Measurements from ENCODE around the gene PRKAG3.

The PRKAG3 gene

DNA sequence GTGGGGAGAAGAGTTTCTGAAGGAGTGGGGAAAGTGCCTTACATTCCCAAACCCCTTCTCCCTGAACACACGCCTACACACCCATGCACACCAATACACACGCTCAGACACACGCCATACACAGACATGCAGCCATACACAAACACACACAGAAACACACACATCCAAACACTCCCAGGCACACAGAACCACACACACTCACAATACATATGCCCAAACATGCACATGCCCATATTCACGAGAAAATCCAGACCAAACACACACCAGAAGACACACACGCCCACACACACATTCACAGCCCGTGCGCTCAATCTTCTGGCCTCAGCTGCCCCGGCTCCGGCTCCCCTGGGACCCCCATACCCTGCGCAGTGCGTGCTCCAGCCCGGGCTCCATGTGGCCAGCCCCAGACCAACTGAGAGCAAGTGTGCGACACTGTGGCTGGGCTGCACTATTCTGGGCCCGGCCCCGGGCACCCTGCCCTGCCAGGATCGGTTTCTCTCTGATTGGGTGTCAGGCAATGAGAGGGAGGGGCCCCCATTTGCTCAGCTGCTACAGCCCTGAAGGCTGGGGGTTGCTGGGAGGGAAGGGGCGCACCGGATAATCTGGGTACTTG lies at the start of gene PRKAG3:
TSS of gene PRKAG3 (minus strand) at position 426 of the 613 bp plus-strand sequence.
- no peak for DNase-seq (ENCODE audit: extremely low read depth in 1 of 2, low read depth in 1 of 2)

DNA sequence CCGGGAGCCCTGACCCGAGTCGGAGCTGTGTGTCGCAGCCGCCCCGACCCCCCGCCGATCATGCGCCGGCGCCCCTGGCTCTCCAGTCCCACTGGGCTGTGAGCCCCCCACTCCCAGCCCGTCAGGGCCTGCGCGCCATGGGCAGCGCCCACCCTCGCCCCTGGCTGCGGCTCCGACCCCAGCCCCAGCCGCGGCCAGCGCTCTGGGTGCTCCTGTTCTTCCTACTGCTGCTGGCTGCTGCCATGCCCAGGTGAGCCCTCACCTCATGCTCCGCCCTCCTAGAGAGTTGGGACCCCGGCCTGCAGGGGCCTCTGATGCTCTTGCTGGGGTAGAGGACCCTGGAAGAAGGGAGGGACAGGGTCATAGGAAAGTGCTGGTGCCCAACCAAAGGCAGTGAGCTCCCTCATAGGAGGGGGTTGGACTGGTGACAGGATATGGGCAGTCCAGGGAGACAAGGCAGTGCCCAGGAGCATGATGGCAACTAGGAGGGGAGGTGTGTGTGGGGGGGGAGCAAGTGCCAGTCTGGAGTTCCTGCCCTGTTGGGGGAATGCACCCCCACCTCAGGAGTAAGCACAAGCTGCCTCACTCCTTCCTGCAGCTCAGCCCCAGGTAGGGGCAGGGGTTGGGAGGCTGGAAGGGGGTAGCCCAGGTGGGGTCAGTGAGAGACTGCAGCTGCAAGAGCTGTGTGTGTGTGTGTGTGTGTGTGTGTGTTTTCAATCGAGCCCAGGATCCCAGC lies 49.4 kb upstream of the PRKAG3 start:
- DNase-seq (ENCODE audit: extremely low read depth in 1 of 2, low read depth in 1 of 2), result no peak

DNA sequence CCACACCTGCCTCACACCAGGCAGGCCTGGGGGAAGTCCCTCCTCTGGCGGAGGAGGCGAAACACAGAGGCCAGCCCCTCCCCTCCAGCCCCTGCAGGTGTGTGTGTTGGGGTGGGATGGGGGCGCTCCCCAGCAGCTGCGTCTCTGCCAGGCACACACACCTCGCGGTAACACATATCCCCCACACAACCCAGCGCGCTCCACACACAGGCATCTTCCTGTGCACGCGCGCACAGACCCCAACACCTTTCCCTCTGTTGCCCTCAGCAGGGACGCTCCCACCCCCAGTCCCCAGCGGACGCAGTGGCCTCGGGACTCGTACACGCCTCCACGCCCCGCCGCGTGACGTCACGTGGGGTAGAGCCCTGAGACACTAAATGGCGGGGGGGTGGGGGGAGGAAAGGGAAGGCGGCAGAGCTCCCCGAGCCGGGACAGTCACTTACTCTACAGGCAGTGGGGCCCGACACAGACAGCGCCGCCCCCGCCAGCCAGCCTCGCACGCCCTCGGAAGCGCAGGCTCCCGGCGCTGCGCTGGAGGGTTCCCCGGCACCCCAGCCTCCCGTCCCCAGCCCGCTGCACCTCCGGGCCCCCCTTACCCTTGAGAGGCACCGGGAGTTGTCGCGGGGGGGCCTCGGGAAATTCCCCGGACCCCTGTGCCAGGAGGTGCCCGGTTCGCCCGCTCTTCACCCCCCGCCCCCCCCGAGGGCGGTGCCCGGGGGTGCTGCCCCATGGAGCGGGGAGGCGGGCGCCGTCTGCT lies 48.7 kb upstream of the PRKAG3 start, which contains the start of gene WNT10A:
TSS of gene WNT10A (plus strand) at position 751 of the 757 bp plus-strand sequence. CDS start 144 bp downstream, outside the sequence.
- peak; percentile 73 to 76 for DNase-seq (ENCODE audit: extremely low read depth in 1 of 2, low read depth in 1 of 2)

- DNase-seq (ENCODE audit: extremely low read depth in 1 of 2, low read depth in 1 of 2), result no peak
These were observed 48.1 kb upstream of the PRKAG3 start for GRCh38 chr2:218879776-218880101.

DNA sequence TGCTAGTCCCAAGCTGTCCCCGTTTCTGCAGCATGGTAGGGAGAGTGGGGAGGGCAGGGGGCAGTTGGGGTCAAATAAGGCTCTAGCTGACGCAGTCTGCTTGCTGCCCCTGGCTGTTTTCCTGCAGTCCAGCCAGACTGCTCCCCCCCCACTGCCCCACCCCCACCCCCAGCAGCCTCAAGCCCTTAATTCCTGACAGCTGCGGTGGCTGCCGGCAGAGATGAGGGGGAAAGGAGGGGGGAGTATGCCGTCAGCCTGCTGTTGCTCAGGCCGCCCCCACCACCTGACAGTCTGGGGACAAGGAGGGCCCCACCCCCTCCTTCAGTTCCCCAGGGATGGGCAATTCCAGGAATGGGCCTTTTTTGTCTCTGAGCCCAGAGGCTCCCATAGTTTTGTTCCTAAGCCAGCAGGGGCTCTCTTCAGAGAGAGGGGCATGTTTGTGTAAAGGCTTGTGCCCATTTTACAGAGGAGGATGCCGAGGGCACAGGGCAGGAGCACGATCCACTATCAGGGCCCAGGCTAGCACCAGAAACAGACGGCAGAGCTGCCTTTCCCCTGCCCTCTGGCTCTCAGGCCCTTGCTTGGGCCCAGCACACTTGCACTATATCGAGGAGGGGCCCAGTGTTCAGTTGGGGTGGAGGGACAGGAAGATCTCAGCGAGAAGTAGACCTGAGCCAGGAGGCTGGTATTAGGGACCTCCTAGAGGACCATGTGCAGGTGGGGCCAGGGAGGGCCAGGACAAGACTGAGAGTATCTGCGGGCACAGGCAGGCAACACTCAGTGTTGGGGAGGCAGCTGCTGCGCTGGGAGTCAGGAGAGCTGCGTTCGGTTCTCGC lies 47.5 kb upstream of the PRKAG3 start:
- DNase-seq (ENCODE audit: extremely low read depth in 1 of 2, low read depth in 1 of 2), result no peak

DNA sequence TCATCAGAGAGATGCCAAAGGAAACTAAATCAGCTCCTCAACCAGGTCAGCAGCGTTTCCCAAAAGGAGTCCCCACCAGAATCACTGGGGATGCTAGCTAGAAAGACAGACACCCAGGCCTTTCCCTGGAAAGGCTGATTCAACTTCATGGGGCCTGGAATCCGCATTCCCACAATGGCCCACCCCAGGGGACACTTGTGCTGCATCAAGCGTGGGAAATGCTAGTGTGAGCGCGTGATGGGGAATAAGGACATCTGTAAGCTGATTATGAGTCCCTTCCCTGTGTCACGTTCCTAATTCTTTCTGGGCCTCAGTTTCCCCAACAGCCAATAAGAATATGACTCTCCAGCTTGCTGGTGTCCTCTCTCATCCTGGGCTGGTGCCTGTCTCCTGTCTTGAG lies 46.9 kb upstream of the PRKAG3 start:
- no peak for DNase-seq (ENCODE audit: extremely low read depth in 1 of 2, low read depth in 1 of 2)

GRCh38 chr2:218877891-218878290 lies 46.3 kb upstream of the PRKAG3 start:
- no peak for DNase-seq (ENCODE audit: extremely low read depth in 1 of 2, low read depth in 1 of 2)

DNA sequence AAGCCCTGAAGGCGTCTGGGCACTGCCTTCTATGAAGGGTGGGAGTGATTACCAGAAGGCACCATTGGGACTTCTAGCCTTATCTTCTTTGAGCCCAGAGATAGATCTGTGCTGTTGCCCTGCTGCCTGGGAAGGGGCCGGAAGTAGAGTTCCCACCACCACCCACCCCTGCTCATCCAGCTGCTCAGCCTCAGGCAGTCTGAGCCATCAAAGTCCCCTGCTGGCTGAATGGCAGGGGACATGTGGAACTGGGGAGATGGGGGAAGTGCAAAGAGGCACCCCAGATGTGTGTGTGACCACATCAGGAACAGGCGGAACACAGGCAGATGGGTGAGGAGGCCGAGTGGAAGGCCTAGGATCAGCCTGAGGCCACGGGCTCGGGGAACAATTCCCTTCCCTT lies 45.7 kb upstream of the PRKAG3 start:
- DNase-seq (ENCODE audit: extremely low read depth in 1 of 2, low read depth in 1 of 2), result no peak

DNA sequence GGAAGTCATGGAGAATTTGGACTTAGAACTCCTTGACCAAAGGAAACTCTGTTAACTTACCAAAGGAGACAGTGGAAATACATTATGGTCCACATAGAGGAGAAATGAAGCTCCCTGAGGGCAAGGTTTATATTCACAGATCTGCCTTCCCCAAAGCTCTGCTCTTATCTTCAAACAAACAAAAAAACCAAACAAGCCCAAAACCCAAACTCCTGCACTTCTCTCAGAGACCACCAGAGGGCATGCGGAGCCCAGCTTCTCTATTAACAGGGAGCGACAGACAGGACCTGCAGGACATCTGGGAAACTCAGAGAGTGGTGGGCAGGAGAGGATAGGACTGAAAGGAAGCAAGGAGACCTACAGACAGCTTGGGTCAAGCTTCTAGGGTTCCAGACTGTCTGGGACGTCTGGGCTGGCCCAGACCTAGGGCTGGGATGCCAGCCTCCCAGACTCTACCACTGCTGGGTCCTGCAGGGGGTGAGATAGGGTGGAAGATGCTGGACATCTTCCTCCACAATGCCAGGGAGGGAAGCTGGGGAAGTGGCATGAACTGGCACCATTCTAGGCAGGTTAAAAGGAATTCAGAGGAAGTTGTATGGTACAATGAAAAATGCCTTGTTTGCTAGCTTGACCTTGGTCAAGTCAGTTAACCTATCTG lies 45.1 kb upstream of the PRKAG3 start:
- DNase-seq (ENCODE audit: extremely low read depth in 1 of 2, low read depth in 1 of 2), result peak; percentile 46 to 55

- no peak for DNase-seq (ENCODE audit: extremely low read depth in 1 of 2, low read depth in 1 of 2)
These were observed 44.2 kb upstream of the PRKAG3 start for GRCh38 chr2:218875692-218876246.

DNA sequence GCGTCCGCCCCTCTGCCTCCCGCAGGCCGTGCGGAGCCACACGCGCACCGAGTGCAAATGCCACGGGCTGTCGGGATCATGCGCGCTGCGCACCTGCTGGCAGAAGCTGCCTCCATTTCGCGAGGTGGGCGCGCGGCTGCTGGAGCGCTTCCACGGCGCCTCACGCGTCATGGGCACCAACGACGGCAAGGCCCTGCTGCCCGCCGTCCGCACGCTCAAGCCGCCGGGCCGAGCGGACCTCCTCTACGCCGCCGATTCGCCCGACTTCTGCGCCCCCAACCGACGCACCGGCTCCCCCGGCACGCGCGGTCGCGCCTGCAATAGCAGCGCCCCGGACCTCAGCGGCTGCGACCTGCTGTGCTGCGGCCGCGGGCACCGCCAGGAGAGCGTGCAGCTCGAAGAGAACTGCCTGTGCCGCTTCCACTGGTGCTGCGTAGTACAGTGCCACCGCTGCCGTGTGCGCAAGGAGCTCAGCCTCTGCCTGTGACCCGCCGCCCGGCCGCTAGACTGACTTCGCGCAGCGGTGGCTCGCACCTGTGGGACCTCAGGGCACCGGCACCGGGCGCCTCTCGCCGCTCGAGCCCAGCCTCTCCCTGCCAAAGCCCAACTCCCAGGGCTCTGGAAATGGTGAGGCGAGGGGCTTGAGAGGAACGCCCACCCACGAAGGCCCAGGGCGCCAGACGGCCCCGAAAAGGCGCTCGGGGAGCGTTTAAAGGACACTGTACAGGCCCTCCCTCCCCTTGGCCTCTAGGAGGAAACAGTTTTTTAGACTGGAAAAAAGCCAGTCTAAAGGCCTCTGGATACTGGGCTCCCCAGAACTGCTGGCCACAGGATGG lies 42.0 kb upstream of the PRKAG3 start:
- DNase-seq (ENCODE audit: extremely low read depth in 1 of 2, low read depth in 1 of 2), result no peak

GRCh38 chr2:218872645-218873358 lies 41.2 kb upstream of the PRKAG3 start:
- no peak for DNase-seq (ENCODE audit: extremely low read depth in 1 of 2, low read depth in 1 of 2)

DNA sequence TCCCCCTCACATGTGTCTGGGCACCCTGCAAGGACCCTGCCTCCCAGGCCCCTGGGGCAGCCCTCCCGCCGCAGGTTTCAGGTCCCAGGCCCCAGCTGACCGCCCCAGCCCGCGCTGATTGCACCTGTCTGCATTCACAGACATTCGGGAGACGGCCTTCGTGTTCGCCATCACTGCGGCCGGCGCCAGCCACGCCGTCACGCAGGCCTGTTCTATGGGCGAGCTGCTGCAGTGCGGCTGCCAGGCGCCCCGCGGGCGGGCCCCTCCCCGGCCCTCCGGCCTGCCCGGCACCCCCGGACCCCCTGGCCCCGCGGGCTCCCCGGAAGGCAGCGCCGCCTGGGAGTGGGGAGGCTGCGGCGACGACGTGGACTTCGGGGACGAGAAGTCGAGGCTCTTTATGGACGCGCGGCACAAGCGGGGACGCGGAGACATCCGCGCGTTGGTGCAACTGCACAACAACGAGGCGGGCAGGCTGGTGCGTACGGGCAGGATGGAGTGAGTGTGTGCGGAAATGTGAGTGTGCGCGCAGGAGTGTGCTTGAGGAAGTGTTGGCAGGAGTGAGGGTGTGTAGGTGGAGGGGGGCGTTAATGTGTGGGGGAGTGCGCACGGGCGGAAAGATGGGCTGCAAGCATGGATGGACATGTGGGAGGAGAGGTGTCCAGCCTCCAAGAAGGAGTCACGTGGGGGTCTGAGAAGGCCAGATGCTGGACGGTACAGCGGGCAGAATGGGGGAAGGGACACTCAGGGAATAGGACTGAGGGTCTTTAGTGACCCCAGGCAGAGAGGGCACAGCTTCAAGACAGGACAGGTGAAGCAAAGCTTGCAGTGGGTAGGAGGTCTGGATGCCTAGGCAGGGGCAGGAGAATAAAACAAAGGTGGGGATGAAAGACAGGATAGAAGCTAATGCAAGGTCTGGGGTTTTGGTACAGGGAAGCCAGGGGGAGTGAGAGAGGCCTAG lies 40.0 kb upstream of the PRKAG3 start:
- DNase-seq (ENCODE audit: extremely low read depth in 1 of 2, low read depth in 1 of 2), result no peak

DNA sequence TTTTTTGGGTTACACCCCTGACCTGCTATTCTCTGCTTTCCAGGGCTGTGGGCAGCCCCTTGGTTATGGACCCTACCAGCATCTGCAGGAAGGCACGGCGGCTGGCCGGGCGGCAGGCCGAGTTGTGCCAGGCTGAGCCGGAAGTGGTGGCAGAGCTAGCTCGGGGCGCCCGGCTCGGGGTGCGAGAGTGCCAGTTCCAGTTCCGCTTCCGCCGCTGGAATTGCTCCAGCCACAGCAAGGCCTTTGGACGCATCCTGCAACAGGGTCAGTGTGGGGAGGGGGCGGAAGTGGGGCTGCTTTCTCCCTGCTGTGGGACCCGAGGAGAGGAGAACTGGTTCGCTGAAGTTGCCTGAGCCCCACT lies 39.4 kb upstream of the PRKAG3 start:
- no peak for DNase-seq (ENCODE audit: extremely low read depth in 1 of 2, low read depth in 1 of 2)

GRCh38 chr2:218869064-218869463 lies 37.5 kb upstream of the PRKAG3 start:
- DNase-seq (ENCODE audit: extremely low read depth in 1 of 2, low read depth in 1 of 2), result no peak

GRCh38 chr2:218867900-218868299 lies 36.3 kb upstream of the PRKAG3 start:
- DNase-seq (ENCODE audit: extremely low read depth in 1 of 2, low read depth in 1 of 2), result no peak

GRCh38 chr2:218865999-218866398 lies 34.4 kb upstream of the PRKAG3 start:
- no peak for DNase-seq (ENCODE audit: extremely low read depth in 1 of 2, low read depth in 1 of 2)

DNA sequence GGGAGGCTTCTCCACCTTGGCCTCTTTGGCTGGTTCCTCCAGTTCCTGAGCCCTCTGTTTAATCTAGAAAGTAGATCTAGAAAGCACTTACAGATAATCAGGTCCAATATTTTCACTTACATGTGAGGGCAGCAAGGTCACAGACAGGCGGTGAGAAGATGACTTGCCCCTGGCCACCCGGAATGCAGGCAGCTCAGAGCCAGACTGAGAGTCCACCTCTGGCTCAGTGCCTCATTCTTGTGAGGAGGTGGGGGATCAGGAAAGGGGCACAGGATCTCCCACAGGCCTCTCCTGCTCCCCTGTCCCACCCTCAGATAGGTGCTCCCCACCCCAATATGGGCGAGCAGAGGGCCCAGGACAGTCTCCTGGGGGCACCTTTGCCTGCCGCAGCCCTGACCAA lies 33.8 kb upstream of the PRKAG3 start:
- DNase-seq (ENCODE audit: extremely low read depth in 1 of 2, low read depth in 1 of 2), result no peak
